ENCODE measurements around the gene CHST5. TPM values are rescaled to one million over a fixed set of nuclear protein-coding genes. Genes with fewer than 3 reads are reported as not detected.

The CHST5 gene
- total and polyA plus RNA-seq, 9 of the 15 experiments (the other 6 are each of a cell fraction or from before 2014, with no cell fraction given): 0.06 to 0.21 (median 0.14) TPM; not detected in 5

DNA sequence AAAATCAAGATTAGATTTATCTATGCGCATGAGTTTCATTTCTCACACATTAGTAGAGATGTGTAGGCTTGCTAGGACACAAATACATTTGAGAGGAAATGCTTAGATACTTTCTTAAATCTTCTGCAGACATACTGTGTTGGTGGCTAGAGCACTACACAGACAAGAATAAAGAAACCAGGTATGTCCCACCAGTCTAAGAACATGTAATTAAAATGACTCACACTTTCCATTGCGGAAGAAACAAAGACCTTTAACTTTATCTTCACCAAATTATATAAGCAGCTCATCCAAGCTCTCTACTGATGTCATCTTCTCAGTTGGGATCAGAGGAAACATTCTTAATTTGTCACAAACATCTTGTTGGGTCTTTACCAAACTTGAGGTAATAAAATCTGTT lies 42.8 kb upstream of the CHST5 start:
- TF ChIP-seq SMARCB1 (IDR thresholded peaks at IDR 0.05; ENCODE audit: insufficient read length, low read depth): no peak
- peak; percentile 86 for TF ChIP-seq FOSL1 (tag; conservative IDR thresholded peaks at IDR 0.05)
- TF ChIP-seq MYC (IDR thresholded peaks at IDR 0.05; ENCODE audit: low read depth, low read length): no peak
- TF ChIP-seq MYC (CRISPR knock-in tag; IDR thresholded peaks at IDR 0.05; ENCODE audit: borderline replicate concordance, low read depth): no peak
- TF ChIP-seq, protein P1, sequence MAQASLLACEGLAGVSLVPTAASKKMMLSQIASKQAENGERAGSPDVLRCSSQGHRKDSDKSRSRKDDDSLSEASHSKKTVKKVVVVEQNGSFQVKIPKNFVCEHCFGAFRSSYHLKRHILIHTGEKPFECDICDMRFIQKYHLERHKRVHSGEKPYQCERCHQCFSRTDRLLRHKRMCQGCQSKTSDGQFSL (CRISPR knock-in tag; IDR thresholded peaks at IDR 0.05): no peak
- TF ChIP-seq, protein P1 (tag; IDR thresholded peaks at IDR 0.05): 0 out of 4 replicates have a peak, but pooled peaks of 1 of the 2 experiments have one; percentile 27
- TF ChIP-seq NFATC3 (IDR thresholded peaks at IDR 0.05): peak; percentile 93
- TF ChIP-seq, protein P2, sequence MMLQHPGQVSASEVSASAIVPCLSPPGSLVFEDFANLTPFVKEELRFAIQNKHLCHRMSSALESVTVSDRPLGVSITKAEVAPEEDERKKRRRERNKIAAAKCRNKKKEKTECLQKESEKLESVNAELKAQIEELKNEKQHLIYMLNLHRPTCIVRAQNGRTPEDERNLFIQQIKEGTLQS (IDR thresholded peaks at IDR 0.05): peak; percentile 63
- TF ChIP-seq, protein P2 (CRISPR knock-in tag; conservative IDR thresholded peaks at IDR 0.05): no peak
- TF ChIP-seq SOX6 (IDR thresholded peaks at IDR 0.05): no peak
- TF ChIP-seq JUN (IDR thresholded peaks at IDR 0.05; ENCODE audit: borderline replicate concordance, low read depth, low read length): 0 out of 2 replicates have a peak, but pooled peaks have one; percentile 8
- no peak for TF ChIP-seq JUN (CRISPR knock-in tag; IDR thresholded peaks at IDR 0.05; ENCODE audit: borderline replicate concordance)
- TF ChIP-seq ZNF324 (CRISPR knock-in tag; IDR thresholded peaks at IDR 0.05): no peak
- TF ChIP-seq HDAC8 (tag; IDR thresholded peaks at IDR 0.05): no peak
- TF ChIP-seq JUND (IDR thresholded peaks at IDR 0.05; ENCODE audit: borderline replicate concordance, low read depth, low read length): peak; percentile 63; the same call in 1 of the 2 replicates
- TF ChIP-seq JUND (tag; IDR thresholded peaks at IDR 0.05; ENCODE audit: borderline replicate concordance, low read depth, low read length): peak; percentile 91
- no peak; the same call in 1 of the 2 replicates for TF ChIP-seq ADNP (tag; IDR thresholded peaks at IDR 0.05)
- TF ChIP-seq GABPA (tag; conservative IDR thresholded peaks at IDR 0.05; ENCODE audit: low read depth): 0 out of 2 replicates have a peak, but pooled peaks have one; percentile 17
- 35% methylated on average over 2 of the region's 2 CpGs for WGBS (ENCODE audit: insufficient coverage, low coverage, missing lambda C conversion rate)

More for the DNA sequence above, 42.8 kb upstream of the CHST5 start:
- in situ Hi-C loops (cut with MboI) (no loop called here), intact Hi-C loops (cut with micrococcal nuclease) (no loop called here)
- H3K27me3 ChIP-seq (ENCODE audit: control insufficient read depth in 2 of 2, insufficient read depth in 2 of 2, low read length in 2 of 2): no peaks in the 10 kb centered on the region
- FAIRE-seq (peak; percentile 51), ATAC-seq (peak; percentile 52; the same call in 2 of the 3 replicates), DNase-seq (ENCODE audit: extremely low read depth in 1 of 4, low spot score in 3 of 4) (peak in 1 of 4 experiments; percentile 18)
- H3K4me1 ChIP-seq (replicated peaks in 1 of 2; ENCODE audit: control insufficient read depth in 2 of 2, insufficient read depth in 2 of 2, low read length in 2 of 2): peaks cover 7 to 13% of the 10 kb centered on the region in 2 experiments; a peak in 3 of 5 replicates
- ChIA-PET CTCF (ENCODE audit: low intra/inter-chr PET ratio) (no interaction called here), POLR2A (interaction anchor here (1.3 to 1.9 kb wide), 2 partner anchors 12 to 14 kb away, joined by 4 to 5 read pairs; no protein-coding TSS in a partner anchor)
- H3K27ac ChIP-seq (ENCODE audit: extremely low read depth, low read depth, low read length): no peak overlapping the region
- no peak overlapping the region for H3K4me3 ChIP-seq
- H4K20me1 ChIP-seq (replicated peaks; ENCODE audit: control insufficient read depth, insufficient read depth, low read length): peaks cover 9% of the 10 kb centered on the region; the same call in 1 of the 2 replicates
- H3K9me3 ChIP-seq (replicated peaks; ENCODE audit: control insufficient read depth, insufficient read depth, low read depth, low read length): no peaks in the 10 kb centered on the region
- no peak overlapping the region for H2AFZ ChIP-seq (ENCODE audit: low read depth, low read length)
- no peak overlapping the region for H3K4me2 ChIP-seq (ENCODE audit: insufficient read depth, low read length)
- BruUV-seq (replicated peaks): no TSS peak
- peaks cover 50% of the 10 kb centered on the region; the same call in 2 of the 3 replicates for H3K36me3 ChIP-seq (ENCODE audit: control insufficient read depth, insufficient read depth, low read length)
- no peaks in the 10 kb centered on the region for H3K9me1 ChIP-seq (ENCODE audit: control insufficient read depth, insufficient read depth, low read length)
- peaks cover 5% of the 10 kb centered on the region; the same call in 1 of the 3 replicates for H3K79me2 ChIP-seq (ENCODE audit: control insufficient read depth, insufficient read depth, low read length)
- H3K9ac ChIP-seq (ENCODE audit: insufficient read depth in 1 of 2, low read depth in 2 of 2, low read length in 2 of 2): no peak overlapping the region

Measured in K562 (cell line).